HepG2 (cell line): ENCODE data around the gene DHRS1. TPM values are rescaled to one million over a fixed set of nuclear protein-coding genes. Genes with fewer than 3 reads are reported as not detected.

Experiments used
- ATF6 ChIP-seq: sonication (generic); formaldehyde crosslinking; conservative IDR thresholded peaks from 2 replicates; pipeline ENCODE4 v1.4.0; 2020; ENCODE audit warnings: missing genetic modification reagents
- CREM ChIP-seq, 2 experiments: sonication (generic) in 1 of 2; formaldehyde crosslinking in 1 of 2; IDR thresholded peaks; 2 replicates each; pipeline versions ENCODE4 v1.4.0 to v1.6.1; 2016 to 2020; ENCODE audit warnings: antibody characterized with exemption in 1 of 2, mild to moderate bottlenecking in 1 of 2, missing genetic modification reagents in 1 of 2
- CSRNP1 ChIP-seq: sonication (generic); formaldehyde crosslinking; IDR thresholded peaks from 2 replicates; pipeline ENCODE4 v1.8.1; 2023; ENCODE audit warnings: mild to moderate bottlenecking, missing genetic modification reagents
- ELF3 ChIP-seq: IDR thresholded peaks from 2 replicates; pipeline ENCODE4 v1.6.1; 2016; ENCODE audit warnings: missing genetic modification reagents, missing compliant biosample characterization
- HCFC1 ChIP-seq: fragments of 150-350 bp; IDR thresholded peaks from 2 replicates; pipeline ENCODE4 v1.6.1; 2014; ENCODE audit warnings: low read depth, low read length
- HOXA7 ChIP-seq: sonication (generic); formaldehyde crosslinking; IDR thresholded peaks from 2 replicates; pipeline ENCODE4 v1.8.1; 2022; ENCODE audit warnings: mild to moderate bottlenecking, missing genetic modification reagents, moderate library complexity
- NAIF1 ChIP-seq: sonication (generic); formaldehyde crosslinking; IDR thresholded peaks from 2 replicates; pipeline ENCODE4 v1.5.0; 2020; ENCODE audit warnings: mild to moderate bottlenecking, missing genetic modification reagents, borderline replicate concordance
- ONECUT2 ChIP-seq: sonication (generic); formaldehyde crosslinking; IDR thresholded peaks from 2 replicates; pipeline ENCODE4 v1.4.0; 2020; ENCODE audit warnings: missing genetic modification reagents
- RXRA ChIP-seq: sonication (generic); formaldehyde crosslinking; IDR thresholded peaks from 2 replicates; pipeline ENCODE4 v1.5.1; 2020; ENCODE audit warnings: missing genetic modification reagents
- SNAPC5 ChIP-seq: sonication (generic); formaldehyde crosslinking; IDR thresholded peaks from 2 replicates; pipeline ENCODE4 v1.8.1; 2023; ENCODE audit warnings: mild to moderate bottlenecking, missing genetic modification reagents, borderline replicate concordance
- SSRP1 ChIP-seq: IDR thresholded peaks from 2 replicates; pipeline ENCODE4 v1.6.1; 2016; ENCODE audit warnings: control low read depth
- TARDBP ChIP-seq: sonication (generic); formaldehyde crosslinking; IDR thresholded peaks from 2 replicates; pipeline ENCODE4 v1.8.0; 2022; ENCODE audit warnings: mild to moderate bottlenecking, missing genetic modification reagents
- ZBTB39 ChIP-seq: sonication (generic); formaldehyde crosslinking; IDR thresholded peaks from 2 replicates; pipeline ENCODE4 v1.5.0; 2020; ENCODE audit warnings: missing genetic modification reagents
- ZBTB43 ChIP-seq: sonication (generic); formaldehyde crosslinking; conservative IDR thresholded peaks from 2 replicates; pipeline ENCODE4 v1.4.0; 2020; ENCODE audit warnings: missing genetic modification reagents
- ZNF260 ChIP-seq: sonication (generic); formaldehyde crosslinking; IDR thresholded peaks from 2 replicates; pipeline ENCODE4 v1.4.0; 2020; ENCODE audit warnings: missing genetic modification reagents, low read depth, mild to moderate bottlenecking, borderline replicate concordance
- ZNF367 ChIP-seq: sonication (generic); formaldehyde crosslinking; IDR thresholded peaks from 2 replicates; pipeline ENCODE4 v1.4.0; 2020; ENCODE audit warnings: missing genetic modification reagents, borderline replicate concordance
- ZNF614 ChIP-seq: IDR thresholded peaks from 2 replicates; pipeline ENCODE4 v1.6.1; 2018; ENCODE audit warnings: missing biosample characterization, missing genetic modification reagents, inconsistent platforms, borderline replicate concordance
- ZNF644 ChIP-seq: IDR thresholded peaks from 2 replicates; pipeline ENCODE4 v1.6.1; 2016; ENCODE audit warnings: low read depth
- ZNF772 ChIP-seq: sonication (generic); formaldehyde crosslinking; IDR thresholded peaks from 2 replicates; pipeline ENCODE4 v1.5.0; 2020; ENCODE audit warnings: mild to moderate bottlenecking, missing genetic modification reagents
- ZUFSP ChIP-seq: sonication (generic); formaldehyde crosslinking; IDR thresholded peaks from 2 replicates; pipeline ENCODE4 v1.9.0; 2021; ENCODE audit warnings: missing genetic modification reagents, mild to moderate bottlenecking, borderline replicate concordance
- polyA plus RNA-seq, 8 experiments: library from polyadenylated mRNA; depleted of rRNA in 3 of 8; stranded (reverse) in 7 of 8; unstranded in 1 of 8; fragments of >200 nt; fragmentation: Illumina TruSeq in 4 of 8; extraction: Trizol in 4 of 8; gene quantifications; 2 replicates each; pipeline versions ENCODE4 v1.2.1 to v1.2.3, GENCODE V29; 2011 to 2016; ENCODE audit warnings: low read depth in 4 of 8, missing spikeins in 1 of 8, mixed read lengths in 1 of 8; ENCODE audit not compliant: insufficient read depth in 1 of 8
- total RNA-seq, 5 experiments: library from RNA; depleted of rRNA; stranded (reverse); fragments of >200 nt; fragmentation: Illumina TruSeq; extraction: Trizol; gene quantifications; 2 replicates each; pipeline ENCODE4 v1.2.3, GENCODE V29; 2016; ENCODE audit warnings: low read depth in 1 of 5

DHRS1 gene
- total and polyA plus RNA-seq, 2 of the 13 experiments (the other 11 are each of a cell fraction or from before 2014, with no cell fraction given): 49.8 to 60.8 TPM

- TF ChIP-seq HOXA7: peak; percentile 94
- peak; percentile 100 for TF ChIP-seq TARDBP (CRISPR knock-in tag)
- TF ChIP-seq SNAPC5 (CRISPR knock-in tag): peak; percentile 93; the same call in 1 of the 2 replicates
- TF ChIP-seq ZBTB43: peak; percentile 98
- peak; percentile 89; the same call in 1 of the 2 replicates for TF ChIP-seq ZBTB39 (CRISPR knock-in tag)
- peak; percentile 67; the same call in 1 of the 2 replicates for TF ChIP-seq HCFC1
- peak; percentile 57 for TF ChIP-seq SSRP1 (CRISPR knock-in tag)
- peak; percentile 99 for TF ChIP-seq ELF3 (CRISPR knock-in tag)
- TF ChIP-seq ZUFSP (CRISPR knock-in tag): no peak
- peak; percentile 75 for TF ChIP-seq ONECUT2
- TF ChIP-seq CSRNP1 (CRISPR knock-in tag): peak; percentile 100
- peak; percentile 90 for TF ChIP-seq NAIF1 (CRISPR knock-in tag)
- TF ChIP-seq ZNF260 (CRISPR knock-in tag): no peak
- peak; percentile 63 for TF ChIP-seq ZNF367
- TF ChIP-seq ZNF772: peak; percentile 98
- TF ChIP-seq RXRA (CRISPR knock-in tag): peak; percentile 78
- TF ChIP-seq ZNF614 (CRISPR knock-in tag): peak; percentile 100
- TF ChIP-seq ATF6 (CRISPR knock-in tag): peak; percentile 98
- peak; percentile 23; the same call in 1 of the 2 replicates for TF ChIP-seq CREM (IDR thresholded peaks at IDR 0.05)
- TF ChIP-seq CREM (CRISPR knock-in tag; IDR thresholded peaks at IDR 0.05): no peak; the same call in 1 of the 2 replicates
- TF ChIP-seq ZNF644 (CRISPR knock-in tag): peak; percentile 56
These were observed 28.3 kb downstream of the DHRS1 start, which contains the start of gene RABGGTA (continued) for GRCh38 chr14:24271134-24271833.
